Esophagus squamous epithelium (tissue), 5 donors: ENCODE results near the gene KIFC3. TPM values are rescaled to one million over a fixed set of nuclear protein-coding genes. Genes with fewer than 3 reads are reported as not detected.

ENCODE experiments used
- DNase-seq: peaks from one replicate; lab custom pipeline; 2025; lab: John Stamatoyannopoulos, UW
- H3K27ac ChIP-seq, 4 donors: fragments of 200-600 bp; sonication (generic); one replicate each; pipeline ENCODE4 v1.5.1; 2016 to 2019; ENCODE audit warnings: mild to moderate bottlenecking in 1 of 4
- H3K27me3 ChIP-seq, 4 donors: fragments of 200-600 bp; sonication (generic); 1 replicate in 3 of 4; 2 replicates in 1 of 4; pipeline versions ENCODE4 v1.5.1 to v1.6.0; 2017 to 2021; ENCODE audit warnings: antibody characterized with exemption in 1 of 4
- H3K36me3 ChIP-seq, 3 donors: fragments of 200-600 bp; sonication (generic); one replicate each; pipeline ENCODE4 v1.5.1; 2016 to 2019
- H3K4me1 ChIP-seq, 3 donors: fragments of 200-600 bp; sonication (generic); one replicate each; pipeline ENCODE4 v1.5.1; 2017 to 2019
- H3K4me3 ChIP-seq, 4 donors: fragments of 200-600 bp; sonication (generic); 1 replicate in 3 of 4; 2 replicates in 1 of 4; pipeline ENCODE4 v1.5.1; 2016 to 2019; ENCODE audit warnings: mild to moderate bottlenecking in 2 of 4, moderate library complexity in 1 of 4
- H3K9me3 ChIP-seq, 3 donors: fragments of 200-600 bp; sonication (generic); one replicate each; pipeline ENCODE4 v1.5.1; 2016 to 2019
- POLR2A ChIP-seq, 4 donors: fragments of 450-650 bp; IDR thresholded peaks; one replicate each; pipeline ENCODE4 v1.6.1; 2017; ENCODE audit warnings: antibody characterized with exemption in 4 of 4, mild to moderate bottlenecking in 4 of 4, moderate library complexity in 3 of 4
- WGBS, 2 donors: methylation state at CpG; one replicate each; pipeline ENCODE4 v1.1.5; 2018; 5-methylcytosine and 5-hydroxymethylcytosine counted together
- intact Hi-C: fragments of 100-400 bp; cut with DNase I; formaldehyde crosslinking; loops from one replicate; pipeline ENCODE4 v1.15.0; 2022
- total RNA-seq, 4 donors: library from RNA; depleted of rRNA; stranded (reverse); fragments of >200 nt; gene quantifications; one replicate each; pipeline ENCODE4 v1.1.0, GENCODE V29; 2016
- TF ChIP-seq, protein P1 (sequence below), 6 experiments: fragments of 450-650 bp in 4 of 6; fragments of 200-600 bp in 2 of 6; sonication (generic) in 2 of 6; IDR thresholded peaks; one replicate each; pipeline ENCODE4 v1.5.1; 2016 to 2019; ENCODE audit warnings: antibody characterized with exemption in 6 of 6, mild to moderate bottlenecking in 4 of 6, moderate library complexity in 4 of 6
- donor health status: DM: yes; HTN: yes; CAD: no.

Gene KIFC3
- total RNA-seq, 4 donors from 2014 or later, result 14.8 to 72.4 (median 43.5) TPM

DNA sequence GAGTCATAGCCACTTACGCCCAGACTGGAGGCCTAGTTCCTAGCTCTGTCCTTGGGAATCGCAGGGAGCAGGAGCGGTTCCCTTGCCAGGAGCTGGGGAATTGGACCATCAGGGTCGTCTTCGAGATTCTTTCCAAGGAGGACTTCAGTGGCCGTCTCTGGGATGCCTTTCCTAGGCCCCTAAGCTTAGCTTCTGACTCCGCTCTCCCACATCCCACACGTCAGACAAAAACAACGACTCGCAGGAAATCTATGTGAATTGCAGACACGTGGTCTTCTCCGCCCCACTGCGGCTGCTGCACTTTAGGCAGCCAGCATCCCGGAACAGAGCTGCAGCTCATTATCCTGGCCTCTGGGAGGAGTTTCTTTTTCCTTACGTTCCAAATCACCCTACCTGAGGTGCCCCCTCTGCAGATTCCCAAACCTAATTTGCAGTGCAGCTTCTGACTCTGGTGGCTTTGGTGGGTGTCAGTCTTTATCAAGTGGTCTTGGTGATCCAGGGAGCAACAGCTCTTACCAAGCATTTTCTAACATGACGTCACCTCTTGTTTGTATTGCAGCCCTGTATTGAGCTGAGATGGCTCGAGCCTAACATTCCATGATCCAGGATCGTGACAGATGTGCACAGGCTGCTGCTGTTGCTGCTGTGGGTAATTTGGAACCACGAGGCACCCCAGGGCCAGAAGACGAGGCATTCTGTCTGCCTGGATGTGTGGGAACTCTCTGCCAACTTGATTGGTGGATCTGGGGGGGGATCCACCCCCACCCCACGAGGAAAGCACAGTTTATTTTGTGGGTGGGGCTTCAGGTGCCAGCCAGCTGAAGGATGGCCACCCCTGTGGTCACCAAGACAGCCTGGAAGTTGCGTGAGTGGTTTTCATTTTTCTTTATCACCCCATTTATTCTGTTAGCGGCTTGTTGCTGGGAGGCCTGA, 65.6 kb downstream of the KIFC3 start:
- no peak for TF ChIP-seq POLR2A (IDR thresholded peaks at IDR 0.05)
- TF ChIP-seq, protein P1, sequence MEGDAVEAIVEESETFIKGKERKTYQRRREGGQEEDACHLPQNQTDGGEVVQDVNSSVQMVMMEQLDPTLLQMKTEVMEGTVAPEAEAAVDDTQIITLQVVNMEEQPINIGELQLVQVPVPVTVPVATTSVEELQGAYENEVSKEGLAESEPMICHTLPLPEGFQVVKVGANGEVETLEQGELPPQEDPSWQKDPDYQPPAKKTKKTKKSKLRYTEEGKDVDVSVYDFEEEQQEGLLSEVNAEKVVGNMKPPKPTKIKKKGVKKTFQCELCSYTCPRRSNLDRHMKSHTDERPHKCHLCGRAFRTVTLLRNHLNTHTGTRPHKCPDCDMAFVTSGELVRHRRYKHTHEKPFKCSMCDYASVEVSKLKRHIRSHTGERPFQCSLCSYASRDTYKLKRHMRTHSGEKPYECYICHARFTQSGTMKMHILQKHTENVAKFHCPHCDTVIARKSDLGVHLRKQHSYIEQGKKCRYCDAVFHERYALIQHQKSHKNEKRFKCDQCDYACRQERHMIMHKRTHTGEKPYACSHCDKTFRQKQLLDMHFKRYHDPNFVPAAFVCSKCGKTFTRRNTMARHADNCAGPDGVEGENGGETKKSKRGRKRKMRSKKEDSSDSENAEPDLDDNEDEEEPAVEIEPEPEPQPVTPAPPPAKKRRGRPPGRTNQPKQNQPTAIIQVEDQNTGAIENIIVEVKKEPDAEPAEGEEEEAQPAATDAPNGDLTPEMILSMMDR (IDR thresholded peaks at IDR 0.05), result peak in 1 of 6 experiments; percentile 36
- Histone ChIP-seq H3K4me3 (peak overlapping the region; percentile 81 to 97 (median 89)), H3K36me3 (no peaks in the 10 kb centered on the region), H3K9me3 (no peaks in the 10 kb centered on the region), H3K27ac (peak overlapping the region; percentile 78 to 88 (median 81)), H3K4me1 (peaks cover 30 to 52% (median 36%) of the 10 kb centered on the region in 3 donors), H3K27me3 (no peaks in the 10 kb centered on the region)
- 9 to 13% methylated on average over 16 to 22 of the region's 23 CpGs for WGBS, 2 donors
- intact Hi-C loops, result no loop called here
- DNase-seq, result no peak

DNA sequence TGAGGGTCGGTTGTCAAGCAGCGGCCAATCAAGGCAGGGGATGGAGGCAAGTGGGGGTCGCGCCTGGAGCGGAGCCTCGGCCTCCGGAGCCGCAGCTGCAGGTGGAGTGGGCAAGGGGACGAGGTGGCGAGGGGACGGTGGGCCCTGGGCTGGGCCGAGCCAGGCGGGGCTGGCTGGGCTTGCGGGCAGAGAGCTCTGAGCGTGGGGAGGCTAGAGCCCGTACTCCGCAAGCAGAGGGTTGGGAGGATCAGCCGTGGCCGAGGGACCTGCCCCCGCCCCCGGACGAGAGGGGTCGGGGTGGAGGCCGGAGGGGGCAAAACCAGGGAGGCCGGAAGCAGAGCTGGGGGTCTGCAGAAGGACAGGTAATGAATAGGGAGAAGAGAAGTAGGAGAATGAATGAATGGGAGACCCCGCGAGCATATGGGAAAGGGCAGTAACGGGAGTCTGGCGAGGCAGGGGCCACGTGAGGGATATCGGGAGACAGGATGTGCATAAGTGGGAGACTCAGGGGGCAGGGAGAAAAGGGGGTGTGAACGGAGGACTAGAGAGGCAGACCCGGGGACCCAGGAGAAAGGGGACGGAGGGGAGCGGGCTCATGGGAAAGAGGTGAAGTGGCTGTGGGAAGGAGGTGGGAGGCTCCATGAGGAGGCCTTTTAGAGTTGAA, 66.4 kb downstream of the KIFC3 start, which contains the start of gene KATNB1:
KATNB1 (plus strand) TSS at position 16 of the 664 bp plus-strand sequence. CDS start 1,474 bp downstream, outside the sequence.
- no peaks in the 10 kb centered on the region for H3K9me3 ChIP-seq
- TF ChIP-seq, protein P1 (IDR thresholded peaks at IDR 0.05), result no peak
- TF ChIP-seq POLR2A (IDR thresholded peaks at IDR 0.05), result peak in 1 of 4 donors; percentile 33
- H3K4me3 ChIP-seq, result peak within 1 kb of the TSS; percentile 83 to 97 (median 90)
- DNase-seq, result no peak
- H3K36me3 ChIP-seq, result no peaks in the 10 kb centered on the region
- WGBS, 2 donors, result 2% methylated on average over 20 to 27 of the region's 35 CpGs
- peak within 1 kb of the TSS; percentile 90 to 94 (median 92) for H3K27ac ChIP-seq
- intact Hi-C loops, result no loop called here
- peaks cover 28 to 44% (median 29%) of the 10 kb centered on the region in 3 donors for H3K4me1 ChIP-seq
- no peaks in the 10 kb centered on the region for H3K27me3 ChIP-seq

DNA sequence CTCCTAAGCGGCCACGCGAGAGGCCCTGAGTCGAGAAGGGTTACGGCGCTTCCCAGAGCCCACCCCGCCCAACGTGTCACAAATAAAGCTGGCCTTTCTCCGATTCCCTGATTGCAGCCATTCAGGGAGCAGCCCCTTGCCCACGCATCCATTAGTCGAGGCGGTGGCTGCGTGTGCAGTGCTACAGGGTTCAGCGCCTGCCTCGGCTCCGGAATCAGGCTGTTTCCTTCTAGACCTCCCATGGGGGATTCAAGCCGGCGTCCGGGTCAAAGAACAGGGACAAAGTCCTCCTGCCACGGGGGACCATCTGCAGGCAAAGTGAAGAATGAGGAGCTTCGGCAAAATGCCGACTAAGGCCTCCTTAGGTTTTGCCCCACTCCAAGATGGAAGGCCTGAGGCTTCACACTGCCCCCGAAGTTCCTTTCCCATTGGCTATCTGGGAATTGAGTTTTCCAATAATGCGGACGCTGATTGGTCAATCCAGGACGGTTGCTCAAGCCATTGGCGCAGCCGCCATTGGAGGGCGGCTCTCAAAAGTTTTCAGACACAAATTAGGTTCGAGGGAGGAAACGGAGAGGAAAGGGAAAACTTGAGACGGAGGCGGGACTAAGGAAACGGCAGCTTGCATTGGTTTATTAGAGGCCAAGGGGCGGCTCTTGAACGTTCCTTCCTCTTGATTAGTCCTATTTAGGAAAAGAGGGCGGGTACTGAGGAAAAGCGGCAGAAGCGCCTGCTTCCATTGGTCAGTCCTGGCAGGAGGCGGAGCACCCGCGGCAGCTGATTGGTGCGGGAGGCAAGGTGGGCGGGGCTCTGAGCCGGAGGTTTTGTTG, 67.2 kb downstream of the KIFC3 start:
- Histone ChIP-seq H3K27me3 (no peaks in the 10 kb centered on the region), H3K4me3 (peak overlapping the region; percentile 83 to 97 (median 90)), H3K27ac (peak overlapping the region; percentile 90 to 94 (median 92)), H3K36me3 (no peaks in the 10 kb centered on the region), H3K4me1 (peaks cover 24 to 37% (median 24%) of the 10 kb centered on the region in 3 donors), H3K9me3 (no peaks in the 10 kb centered on the region)
- intact Hi-C loops, result no loop called here
- WGBS, 2 donors, result 0 to 1% methylated on average over 6 to 18 of the region's 45 CpGs
- TF ChIP-seq, protein P1 (IDR thresholded peaks at IDR 0.05), result no peak
- peak in 1 of 4 donors; percentile 65 for TF ChIP-seq POLR2A (IDR thresholded peaks at IDR 0.05)
- peak; percentile 96 for DNase-seq

DNA sequence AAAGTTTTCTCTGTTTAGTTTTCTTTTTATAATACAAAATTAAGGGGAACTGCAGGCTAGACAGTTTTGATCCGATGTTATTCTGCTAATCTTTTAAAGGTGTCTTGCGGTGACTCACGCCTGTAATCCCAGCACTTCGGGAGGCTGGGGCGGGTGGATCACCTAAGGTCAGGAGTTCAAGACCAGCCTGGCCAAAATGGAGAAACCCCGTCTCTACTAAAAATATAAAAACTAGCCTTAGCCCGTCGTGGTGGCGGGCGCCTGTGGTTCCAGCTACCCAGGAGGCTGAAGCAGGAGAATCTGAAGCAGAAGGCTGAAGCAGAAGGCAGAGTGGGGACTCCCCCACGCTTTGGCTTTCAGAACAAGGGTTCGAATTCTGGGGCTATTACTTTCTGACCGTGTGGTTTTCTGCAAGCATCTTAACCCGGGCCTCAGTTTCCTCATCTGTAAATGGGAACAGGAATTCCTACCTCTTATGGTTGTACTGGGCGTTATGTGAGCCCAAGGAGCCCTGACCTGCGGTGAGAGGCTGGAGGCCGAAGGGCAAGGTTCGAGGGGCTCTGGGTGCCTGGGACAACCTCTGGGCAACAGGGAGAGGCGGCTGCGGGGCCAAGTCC, 67.9 kb downstream of the KIFC3 start:
- no peak for DNase-seq
- peaks cover 17 to 29% (median 21%) of the 10 kb centered on the region in 3 donors for H3K4me1 ChIP-seq
- H3K9me3 ChIP-seq, result no peaks in the 10 kb centered on the region
- WGBS, 2 donors, result 42 to 75% methylated on average over 2 to 20 of the region's 20 CpGs
- no peaks in the 10 kb centered on the region for H3K27me3 ChIP-seq
- intact Hi-C loops, result no loop called here
- no peaks in the 10 kb centered on the region for H3K36me3 ChIP-seq
- TF ChIP-seq, protein P1 (IDR thresholded peaks at IDR 0.05), result no peak
- no peak for TF ChIP-seq POLR2A (IDR thresholded peaks at IDR 0.05)
- peak overlapping the region; percentile 90 to 94 (median 92) for H3K27ac ChIP-seq
- H3K4me3 ChIP-seq, result peak overlapping the region; percentile 83 to 97 (median 90)
